Stimulated activated CD4-positive, alpha-beta T cell treated with anti-CD3 and anti-CD28 coated beads, TNF-alpha, amount 100 ng/mL, for 4 hours (primary cell): ENCODE measurements around the gene TACC2.

Source experiments
- DNase-seq, 3 experiments: peaks; one replicate each; pipeline ENCODE4 v3.0.0-alpha.2; 2020; ENCODE audit warnings: low read depth in 3 of 3

Gene TACC2

GRCh38 chr10:122296363-122297120 lies 307.6 kb downstream of the TACC2 start:
- DNase-seq: no peak

GRCh38 chr10:122297583-122297982 lies 308.6 kb downstream of the TACC2 start:
- no peak for DNase-seq

GRCh38 chr10:122298206-122298597 lies 309.2 kb downstream of the TACC2 start:
- no peak for DNase-seq

- DNase-seq: peak; percentile 26 to 31 (median 27)
These were observed 309.8 kb downstream of the TACC2 start for GRCh38 chr10:122298598-122299301.

- DNase-seq: no peak
These were observed 310.6 kb downstream of the TACC2 start for GRCh38 chr10:122299423-122300075.

GRCh38 chr10:122301055-122301810 lies 312.3 kb downstream of the TACC2 start:
- no peak for DNase-seq

GRCh38 chr10:122301811-122302115 lies 312.8 kb downstream of the TACC2 start:
- DNase-seq: no peak

- no peak for DNase-seq
These were observed 313.4 kb downstream of the TACC2 start for GRCh38 chr10:122302315-122302714.

- no peak for DNase-seq
These were observed 314.5 kb downstream of the TACC2 start for GRCh38 chr10:122303271-122304053.
